HEK293 (cell line): ENCODE data around the gene MTCH2.
A peak's percentile ranks its signal among the peaks of the same experiment; 100 is the strongest.

Source experiments
- CTCF ChIA-PET: fragments of 350-600 bp; formaldehyde crosslinking; extraction: SDS; loops from one replicate; lab custom pipeline; 2021; ENCODE audit warnings: antibody characterized with exemption; lab: Yijun Ruan, JAX
- POLR2A ChIA-PET: fragments of 300-600 bp; formaldehyde crosslinking; extraction: SDS; loops from one replicate; lab custom pipeline; 2020; ENCODE audit warnings: antibody characterized with exemption, inconsistent platforms; lab: Yijun Ruan, JAX
- H3K27ac ChIP-seq: fragments of 200-500 bp; sonication (Bioruptor generic); 2 replicates; pipeline ENCODE4 v1.5.1; 2014; ENCODE audit warnings: low read depth, low read length, control low read depth, inconsistent platforms; ENCODE audit errors: extremely low read depth
- H3K36me3 ChIP-seq, 2 experiments: fragments of 200-500 bp in 1 of 2; sonication (Bioruptor generic) in 1 of 2; 1 replicate in 1 of 2; 2 replicates in 1 of 2; pipeline ENCODE4 v1.5.1; 2014 to 2017; ENCODE audit warnings: inconsistent platforms in 2 of 2, low read length in 2 of 2; ENCODE audit not compliant: control insufficient read depth in 2 of 2, insufficient read depth in 1 of 2
- H3K4me1 ChIP-seq: fragments of 200-500 bp; sonication (Bioruptor generic); 2 replicates; pipeline ENCODE4 v1.5.1; 2014; ENCODE audit warnings: mild to moderate bottlenecking, low read length, inconsistent platforms; ENCODE audit not compliant: control insufficient read depth, insufficient read depth
- H3K4me3 ChIP-seq: 2 replicates; pipeline ENCODE4 v1.5.1; 2011; ENCODE audit warnings: low read depth, mild to moderate bottlenecking, control low read depth, low read length, moderate library complexity
- H3K9me3 ChIP-seq: fragments of 200-500 bp; sonication (Bioruptor generic); 2 replicates; pipeline ENCODE4 v1.5.1; 2014; ENCODE audit warnings: low read depth, low read length, inconsistent platforms; ENCODE audit not compliant: control insufficient read depth, insufficient read depth
- AEBP2 ChIP-seq: fragments of 450-650 bp; formaldehyde crosslinking; IDR thresholded peaks from 2 replicates; pipeline ENCODE4 v1.5.1; 2016; ENCODE audit warnings: missing biosample characterization, missing genetic modification characterization, borderline replicate concordance
- FEZF1 ChIP-seq: fragments of 450-650 bp; formaldehyde crosslinking; IDR thresholded peaks from 2 replicates; pipeline ENCODE4 v1.5.1; 2016; ENCODE audit warnings: missing biosample characterization, missing genetic modification characterization
- KLF10 ChIP-seq: fragments of 450-650 bp; IDR thresholded peaks from 2 replicates; pipeline ENCODE4 v1.5.1; 2018; ENCODE audit warnings: missing biosample characterization, mild to moderate bottlenecking, missing genetic modification characterization
- KLF8 ChIP-seq: fragments of 450-650 bp; formaldehyde crosslinking; IDR thresholded peaks from 2 replicates; pipeline ENCODE4 v1.5.1; 2016; ENCODE audit warnings: missing biosample characterization, missing genetic modification characterization
- PRDM1 ChIP-seq: fragments of 450-650 bp; formaldehyde crosslinking; IDR thresholded peaks from 2 replicates; pipeline ENCODE4; 2016; ENCODE audit warnings: missing biosample characterization, missing genetic modification characterization
- PRDM10 ChIP-seq: fragments of 450-650 bp; formaldehyde crosslinking; IDR thresholded peaks from 2 replicates; pipeline ENCODE4 v1.5.1; 2016; ENCODE audit warnings: missing biosample characterization, missing genetic modification characterization
- TCF7L2 ChIP-seq: IDR thresholded peaks from 2 replicates; pipeline ENCODE4 v1.6.1; 2011; ENCODE audit warnings: low read depth, mild to moderate bottlenecking, inconsistent platforms, low read length, moderate library complexity, borderline replicate concordance
- YY1 ChIP-seq: fragments of 450-650 bp; formaldehyde crosslinking; IDR thresholded peaks from 2 replicates; pipeline ENCODE4 v1.5.1; 2018; ENCODE audit warnings: missing biosample characterization, missing genetic modification characterization
- ZBTB17 ChIP-seq: fragments of 450-650 bp; formaldehyde crosslinking; IDR thresholded peaks from 2 replicates; pipeline ENCODE4 v1.5.1; 2016; ENCODE audit warnings: missing biosample characterization, missing genetic modification characterization
- ZBTB48 ChIP-seq: fragments of 450-650 bp; formaldehyde crosslinking; IDR thresholded peaks from 2 replicates; pipeline ENCODE4 v1.5.1; 2016; ENCODE audit warnings: missing biosample characterization, missing genetic modification characterization
- ZEB2 ChIP-seq: fragments of 450-650 bp; formaldehyde crosslinking; IDR thresholded peaks from 2 replicates; pipeline ENCODE4 v1.5.1; 2016; ENCODE audit warnings: missing biosample characterization, missing genetic modification characterization
- ZFHX2 ChIP-seq: fragments of 450-650 bp; formaldehyde crosslinking; conservative IDR thresholded peaks from 2 replicates; pipeline ENCODE4 v1.5.1; 2016; ENCODE audit warnings: missing biosample characterization, missing genetic modification characterization
- ZNF112 ChIP-seq: fragments of 450-650 bp; formaldehyde crosslinking; IDR thresholded peaks from 2 replicates; pipeline ENCODE4 v1.5.0; 2017; ENCODE audit warnings: missing biosample characterization, missing genetic modification characterization
- ZNF121 ChIP-seq: fragments of 450-650 bp; formaldehyde crosslinking; IDR thresholded peaks from 2 replicates; pipeline ENCODE4 v1.5.1; 2016; ENCODE audit warnings: missing biosample characterization, missing genetic modification characterization
- ZNF132 ChIP-seq: fragments of 450-650 bp; formaldehyde crosslinking; IDR thresholded peaks from 2 replicates; pipeline ENCODE4 v1.5.1; 2017; ENCODE audit warnings: missing biosample characterization, missing genetic modification characterization, borderline replicate concordance
- ZNF202 ChIP-seq: fragments of 450-650 bp; formaldehyde crosslinking; IDR thresholded peaks from 2 replicates; pipeline ENCODE4 v1.5.1; 2016; ENCODE audit warnings: missing biosample characterization, missing genetic modification characterization, borderline replicate concordance
- ZNF211 ChIP-seq: fragments of 450-650 bp; formaldehyde crosslinking; IDR thresholded peaks from 2 replicates; pipeline ENCODE4 v1.5.1; 2016; ENCODE audit warnings: low read depth, missing biosample characterization, missing genetic modification characterization
- ZNF292 ChIP-seq: fragments of 450-650 bp; formaldehyde crosslinking; IDR thresholded peaks from 2 replicates; pipeline ENCODE4 v1.5.1; 2016; ENCODE audit warnings: low read depth, missing biosample characterization, missing genetic modification characterization, borderline replicate concordance
- ZNF350 ChIP-seq: fragments of 450-650 bp; formaldehyde crosslinking; IDR thresholded peaks from 2 replicates; pipeline ENCODE4 v1.5.0; 2017; ENCODE audit warnings: missing biosample characterization, mild to moderate bottlenecking, missing genetic modification characterization
- ZNF366 ChIP-seq: fragments of 450-650 bp; formaldehyde crosslinking; conservative IDR thresholded peaks from 2 replicates; pipeline ENCODE4 v1.5.1; 2016; ENCODE audit warnings: missing biosample characterization, missing genetic modification characterization
- ZNF398 ChIP-seq: fragments of 450-650 bp; formaldehyde crosslinking; IDR thresholded peaks from 2 replicates; pipeline ENCODE4 v1.5.1; 2017; ENCODE audit warnings: missing biosample characterization, missing genetic modification characterization
- ZNF423 ChIP-seq: fragments of 450-650 bp; formaldehyde crosslinking; IDR thresholded peaks from 2 replicates; pipeline ENCODE4 v1.5.1; 2016; ENCODE audit warnings: missing biosample characterization, missing genetic modification characterization
- ZNF48 ChIP-seq: fragments of 450-650 bp; formaldehyde crosslinking; IDR thresholded peaks from 2 replicates; pipeline ENCODE4 v1.5.1; 2016; ENCODE audit warnings: missing biosample characterization, missing genetic modification characterization
- ZNF529 ChIP-seq: fragments of 450-650 bp; formaldehyde crosslinking; IDR thresholded peaks from 2 replicates; pipeline ENCODE4 v1.5.1; 2017; ENCODE audit warnings: missing genetic modification characterization, missing biosample characterization; ENCODE audit not compliant: insufficient replicate concordance
- ZNF626 ChIP-seq: fragments of 450-650 bp; sonication (Bioruptor Pico); formaldehyde crosslinking; IDR thresholded peaks from 2 replicates; pipeline ENCODE4 v1.5.1; 2018; ENCODE audit warnings: missing biosample characterization, missing genetic modification characterization, inconsistent platforms
- ZNF629 ChIP-seq: fragments of 450-650 bp; formaldehyde crosslinking; IDR thresholded peaks from 2 replicates; pipeline ENCODE4 v1.5.1; 2017; ENCODE audit warnings: missing biosample characterization, missing genetic modification characterization
- ZNF747 ChIP-seq: fragments of 450-650 bp; formaldehyde crosslinking; IDR thresholded peaks from 2 replicates; pipeline ENCODE4 v1.5.1; 2016; ENCODE audit warnings: missing biosample characterization, missing genetic modification characterization
- ZSCAN4 ChIP-seq: fragments of 450-650 bp; formaldehyde crosslinking; IDR thresholded peaks from 2 replicates; pipeline ENCODE4 v1.5.1; 2017; ENCODE audit warnings: missing biosample characterization, missing genetic modification characterization

The MTCH2 gene

GRCh38 chr11:47631473-47631872 is 10.9 kb downstream of the MTCH2 start:
- Histone ChIP-seq H3K9me3 (no peaks in the 10 kb centered on the region), H3K27ac (no peak overlapping the region), H3K4me3 (no peak overlapping the region), H3K36me3 (peaks cover 26 to 84% of the 10 kb centered on the region in 2 experiments; a peak in 2 of 3 replicates), H3K4me1 (no peaks in the 10 kb centered on the region)
- TF ChIP-seq ZFHX2: peak; percentile 47
- no peak for TF ChIP-seq ZNF292 (tag by site-specific recombination)
- 0 out of 2 replicates have a peak, but pooled peaks have one; percentile 10 for TF ChIP-seq PRDM1 (tag by site-specific recombination)
- no peak for TF ChIP-seq TCF7L2
- peak; percentile 80 for TF ChIP-seq ZNF350 (tag by site-specific recombination)
- TF ChIP-seq ZBTB17 (tag by site-specific recombination): peak; percentile 72
- TF ChIP-seq FEZF1 (tag by site-specific recombination): peak; percentile 44
- 0 out of 2 replicates have a peak, but pooled peaks have one; percentile 12 for TF ChIP-seq ZNF366 (tag by site-specific recombination)
- TF ChIP-seq ZNF112: no peak
- POLR2A ChIA-PET: no interaction called here
- CTCF ChIA-PET: interaction anchor here (0.6 kb wide), 2 partner anchors 90 to 277 kb away, joined by 3 read pairs; no protein-coding TSS in a partner anchor

GRCh38 chr11:47628026-47628425 is 14.3 kb downstream of the MTCH2 start:
- Histone ChIP-seq H3K4me1 (no peaks in the 10 kb centered on the region), H3K27ac (no peak overlapping the region), H3K9me3 (no peaks in the 10 kb centered on the region), H3K4me3 (no peak overlapping the region), H3K36me3 (peaks cover 32 to 82% of the 10 kb centered on the region in 2 experiments; a peak in 2 of 3 replicates)
- ChIA-PET CTCF (no interaction called here), POLR2A (interaction anchor here (1.0 kb wide), 1 partner anchor 87 kb away, joined by 3 read pairs; the partner anchor contains the start of gene AGBL2)
- TF ChIP-seq ZNF398: no peak
- no peak for TF ChIP-seq ZEB2 (tag by site-specific recombination)
- TF ChIP-seq AEBP2 (tag by site-specific recombination): no peak
- no peak for TF ChIP-seq ZSCAN4
- no peak for TF ChIP-seq PRDM10 (tag by site-specific recombination)
- no peak for TF ChIP-seq ZNF48 (tag by site-specific recombination)
- no peak for TF ChIP-seq KLF10 (tag by site-specific recombination)
- TF ChIP-seq ZNF529 (tag by site-specific recombination): no peak
- TF ChIP-seq ZNF202: no peak
- TF ChIP-seq ZNF112: no peak
- no peak for TF ChIP-seq YY1 (tag by site-specific recombination)
- no peak for TF ChIP-seq ZBTB48 (tag by site-specific recombination)
- no peak for TF ChIP-seq ZNF747 (tag by site-specific recombination)
- no peak for TF ChIP-seq ZNF423 (tag by site-specific recombination)
- no peak for TF ChIP-seq ZNF626
- TF ChIP-seq ZNF629 (tag by site-specific recombination): no peak
- TF ChIP-seq ZNF121 (tag by site-specific recombination): no peak
- TF ChIP-seq ZNF211 (tag by site-specific recombination): no peak
- no peak for TF ChIP-seq KLF8 (tag by site-specific recombination)
- TF ChIP-seq ZNF132 (tag by site-specific recombination): no peak
- TF ChIP-seq, all 188 proteins: peak for 0
